NCI-H748 (cell line): ENCODE data around the gene RIOX2.
"Not testable (repeated sequence)": the region's sequence is repeated elsewhere in the genome, so short reads cannot be mapped to it uniquely, and the experiment has no call there.

Experiments
- DNase-seq: peaks from one replicate; lab custom pipeline; 2025; ENCODE audit not compliant: unreplicated experiment; lab: John Stamatoyannopoulos, UW

The RIOX2 gene

DNA sequence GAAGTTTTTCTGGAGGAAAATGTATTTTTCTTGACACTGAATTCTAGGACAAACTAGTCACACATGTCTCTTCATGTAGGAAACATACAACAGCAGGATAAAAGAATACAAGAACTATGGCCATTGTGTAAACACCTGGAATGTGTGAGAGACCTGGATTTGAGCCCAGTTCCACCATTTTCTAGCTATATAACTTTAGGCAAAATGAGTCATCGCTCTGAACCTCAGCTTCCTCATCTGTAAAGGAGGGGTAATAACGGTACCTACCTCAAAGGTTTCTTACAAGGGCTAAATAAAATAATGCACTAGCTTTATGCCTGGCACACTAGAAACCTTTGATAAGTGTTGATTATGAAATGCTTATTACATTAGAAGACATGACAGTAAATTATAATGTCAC is 57.8 kb downstream of the RIOX2 start:
- no peak for DNase-seq

- DNase-seq, result no peak
Observed at GRCh38 chr3:97911459-97911858, 60.8 kb downstream of the RIOX2 start.

GRCh38 chr3:97910931-97911351 is 61.3 kb downstream of the RIOX2 start:
- no peak for DNase-seq

DNA sequence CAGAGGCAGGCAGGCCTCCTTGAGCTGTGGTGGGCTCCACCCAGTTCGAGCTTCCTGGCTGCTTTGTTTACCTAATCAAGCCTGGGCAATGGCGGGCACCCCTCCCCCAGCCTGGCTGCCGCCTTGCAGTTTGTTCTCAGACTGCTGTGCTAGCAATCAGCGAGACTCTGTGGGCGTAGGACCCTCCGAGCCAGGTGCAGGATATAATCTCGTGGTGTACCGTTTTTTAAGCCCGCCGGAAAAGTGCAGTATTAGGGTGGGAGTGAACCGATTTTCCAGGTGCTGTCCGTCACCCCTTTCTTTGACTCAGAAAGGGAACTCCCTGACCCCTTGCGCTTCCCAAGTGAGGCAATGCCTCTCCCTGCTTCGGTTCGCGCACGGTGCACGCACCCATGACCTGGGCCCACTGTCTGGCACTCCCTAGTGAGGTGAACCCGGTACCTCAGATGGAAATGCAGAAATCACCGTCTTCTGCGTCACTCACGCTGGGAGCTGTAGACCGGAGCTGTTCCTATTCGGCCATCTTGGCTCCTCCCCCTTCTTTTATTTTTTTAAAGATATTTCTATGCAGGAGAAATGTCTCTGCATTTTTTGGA is 61.9 kb downstream of the RIOX2 start:
- DNase-seq, result not testable (repeated sequence)

GRCh38 chr3:97909830-97910229 is 62.4 kb downstream of the RIOX2 start:
- DNase-seq, result not testable (repeated sequence)

GRCh38 chr3:97901313-97902248 is 70.7 kb downstream of the RIOX2 start:
- no peak for DNase-seq

DNA sequence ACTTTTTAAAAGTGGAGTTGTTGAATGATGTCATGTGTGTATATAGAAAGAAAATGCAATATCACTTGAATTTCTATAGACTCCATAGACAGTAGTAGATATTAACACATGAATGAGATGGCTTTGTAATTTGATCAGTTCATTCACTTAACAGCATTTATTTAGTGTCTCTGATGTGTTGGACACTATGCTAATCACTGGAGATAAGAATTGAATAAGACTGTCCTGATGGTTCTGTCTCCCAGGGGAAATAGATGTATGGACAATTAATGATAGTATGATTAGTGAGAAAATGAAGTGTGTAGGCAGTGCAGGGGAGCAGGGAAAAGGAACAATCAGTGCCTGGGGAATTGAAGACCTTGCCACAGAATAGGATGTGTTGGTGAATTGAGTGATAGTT is 72.9 kb downstream of the RIOX2 start:
- peak; percentile 7 for DNase-seq

- DNase-seq, result no peak
Observed at GRCh38 chr3:97896547-97896946, 75.7 kb downstream of the RIOX2 start.

- DNase-seq, result no peak
Observed at GRCh38 chr3:97896129-97896528, 76.1 kb downstream of the RIOX2 start.

- DNase-seq, result no peak
Observed at GRCh38 chr3:97895216-97895615, 77.0 kb downstream of the RIOX2 start.

DNA sequence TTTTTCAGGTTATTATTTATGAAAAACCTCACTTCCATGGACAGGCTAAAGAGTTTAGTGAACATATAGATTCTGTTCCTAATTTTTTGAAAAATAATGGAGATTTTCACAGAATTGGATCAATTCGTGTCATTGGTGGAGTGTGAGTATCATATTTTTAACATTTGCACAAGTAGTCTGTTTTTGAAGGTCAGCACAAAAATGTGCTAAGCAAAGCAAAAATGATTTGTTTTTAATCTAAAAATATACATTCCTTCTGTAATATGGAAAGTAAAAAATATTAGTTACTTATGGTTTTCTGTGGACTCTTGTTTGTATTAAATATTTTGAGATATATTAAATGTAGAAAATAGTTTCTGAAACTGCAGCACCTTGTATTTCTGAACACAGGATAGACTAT is 79.4 kb downstream of the RIOX2 start:
- DNase-seq, result no peak
